ENCODE measurements around the gene FRMD5. TPM values are rescaled to one million over a fixed set of nuclear protein-coding genes. Genes with fewer than 3 reads are reported as not detected.

Gene FRMD5
- total RNA-seq, 1 donor from 2014 or later = 25.3 TPM

GRCh38 chr15:43987924-43988323, 207.1 kb downstream of the FRMD5 start:
- DNase-seq (ENCODE audit: low spot score in 2 of 2) (no peak), FAIRE-seq (no peak)

GRCh38 chr15:43985976-43986680, 208.9 kb downstream of the FRMD5 start:
- FAIRE-seq (no peak), DNase-seq (ENCODE audit: low spot score in 2 of 2) (no peak)

GRCh38 chr15:43981576-43981975, 213.5 kb downstream of the FRMD5 start:
- FAIRE-seq (no peak), DNase-seq (ENCODE audit: low spot score in 2 of 2) (no peak)

GRCh38 chr15:43977072-43977884, 217.8 kb downstream of the FRMD5 start:
- DNase-seq (ENCODE audit: low spot score in 2 of 2) (no peak), FAIRE-seq (no peak)

GRCh38 chr15:43975770-43976169, 219.3 kb downstream of the FRMD5 start:
- FAIRE-seq = no peak

GRCh38 chr15:43975326-43975725, 219.7 kb downstream of the FRMD5 start:
- FAIRE-seq (no peak), DNase-seq (ENCODE audit: low spot score in 2 of 2) (no peak)

More at GRCh38 chr15:43975770-43976169, 219.3 kb downstream of the FRMD5 start:
- no peak for DNase-seq (ENCODE audit: low spot score in 2 of 2)

- DNase-seq (ENCODE audit: low spot score in 2 of 2) (no peak), FAIRE-seq (no peak)
These were observed 220.2 kb downstream of the FRMD5 start for GRCh38 chr15:43974852-43975251.

GRCh38 chr15:43969802-43970375, 225.2 kb downstream of the FRMD5 start:
- no peak for DNase-seq (ENCODE audit: low spot score in 2 of 2)
- no peak for FAIRE-seq

GRCh38 chr15:43968551-43968950, 226.5 kb downstream of the FRMD5 start:
- FAIRE-seq (no peak), DNase-seq (ENCODE audit: low spot score in 2 of 2) (no peak)

- DNase-seq (ENCODE audit: low spot score in 2 of 2) (no peak), FAIRE-seq (no peak)
These were observed 228.4 kb downstream of the FRMD5 start for GRCh38 chr15:43966646-43967045.

GRCh38 chr15:43958861-43959330, 236.2 kb downstream of the FRMD5 start:
- DNase-seq (ENCODE audit: low spot score in 2 of 2) = no peak
- no peak for FAIRE-seq

- DNase-seq (ENCODE audit: low spot score in 2 of 2) (no peak), FAIRE-seq (no peak)
These were observed 237.3 kb downstream of the FRMD5 start for GRCh38 chr15:43957724-43958123.

- no peak for DNase-seq (ENCODE audit: low spot score in 2 of 2)
- FAIRE-seq = no peak
These were observed 239.9 kb downstream of the FRMD5 start for GRCh38 chr15:43955140-43955539.

GRCh38 chr15:43954181-43954621, 240.9 kb downstream of the FRMD5 start:
- FAIRE-seq (no peak), DNase-seq (ENCODE audit: low spot score in 2 of 2) (no peak)

- no peak for DNase-seq (ENCODE audit: low spot score in 2 of 2)
- FAIRE-seq = no peak
These were observed 241.7 kb downstream of the FRMD5 start for GRCh38 chr15:43953402-43953801.

GRCh38 chr15:43950531-43950930, 244.5 kb downstream of the FRMD5 start:
- FAIRE-seq (no peak), DNase-seq (ENCODE audit: low spot score in 2 of 2) (no peak)

- DNase-seq (ENCODE audit: low spot score in 2 of 2) (no peak), FAIRE-seq (no peak)
These were observed 246.3 kb downstream of the FRMD5 start for GRCh38 chr15:43948691-43949325.

- FAIRE-seq (no peak), DNase-seq (ENCODE audit: low spot score in 2 of 2) (no peak)
These were observed 251.6 kb downstream of the FRMD5 start for GRCh38 chr15:43943511-43943910.

- DNase-seq (ENCODE audit: low spot score in 2 of 2) (no peak), FAIRE-seq (no peak)
These were observed 252.9 kb downstream of the FRMD5 start for GRCh38 chr15:43942194-43942593.

- no peak for FAIRE-seq
- no peak for DNase-seq (ENCODE audit: low spot score in 2 of 2)
These were observed 253.5 kb downstream of the FRMD5 start for GRCh38 chr15:43941555-43941954.

GRCh38 chr15:43941071-43941470, 254.0 kb downstream of the FRMD5 start:
- FAIRE-seq (no peak), DNase-seq (ENCODE audit: low spot score in 2 of 2) (no peak)
